ENCODE measurements around the gene BNIP5. TPM values are rescaled to one million over a fixed set of nuclear protein-coding genes. Genes with fewer than 3 reads are reported as not detected.
A peak's percentile ranks its signal among the peaks of the same experiment; 100 is the strongest.

Gene BNIP5
- total RNA-seq, 1 donor from 2014 or later: not detected

- no peak for DNase-seq (ENCODE audit: low read depth)
Observed at GRCh38 chr6:36324191-36324590, 12.5 kb downstream of the BNIP5 start.

- DNase-seq (ENCODE audit: low read depth): no peak
Observed at GRCh38 chr6:36323062-36323461, 13.6 kb downstream of the BNIP5 start.

GRCh38 chr6:36322591-36322990, 14.1 kb downstream of the BNIP5 start:
- DNase-seq (ENCODE audit: low read depth): no peak

- peak; percentile 14 for DNase-seq (ENCODE audit: low read depth)
Observed at GRCh38 chr6:36320475-36320874, 16.2 kb downstream of the BNIP5 start.

DNA sequence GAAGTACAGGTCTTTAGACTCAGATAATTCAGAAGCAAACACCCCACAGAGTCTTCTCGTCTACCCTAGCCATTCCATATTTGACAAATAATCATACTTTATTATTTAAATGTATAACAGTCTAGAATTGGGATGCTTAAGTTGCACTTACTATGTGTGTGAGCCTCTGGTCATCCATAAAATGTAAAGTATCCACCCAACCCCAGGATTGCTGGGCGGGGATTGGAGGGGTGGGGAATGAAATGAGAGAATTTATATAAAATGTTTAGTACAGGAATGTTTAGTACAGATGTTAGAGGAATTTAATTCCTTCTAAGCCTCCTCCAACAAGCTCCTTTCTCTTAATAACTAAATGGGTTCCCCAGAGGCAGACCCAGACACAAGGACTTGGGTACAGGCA, 16.9 kb downstream of the BNIP5 start:
- DNase-seq (ENCODE audit: low read depth): no peak

- DNase-seq (ENCODE audit: low read depth): no peak
Observed at GRCh38 chr6:36319436-36319762, 17.3 kb downstream of the BNIP5 start.

DNA sequence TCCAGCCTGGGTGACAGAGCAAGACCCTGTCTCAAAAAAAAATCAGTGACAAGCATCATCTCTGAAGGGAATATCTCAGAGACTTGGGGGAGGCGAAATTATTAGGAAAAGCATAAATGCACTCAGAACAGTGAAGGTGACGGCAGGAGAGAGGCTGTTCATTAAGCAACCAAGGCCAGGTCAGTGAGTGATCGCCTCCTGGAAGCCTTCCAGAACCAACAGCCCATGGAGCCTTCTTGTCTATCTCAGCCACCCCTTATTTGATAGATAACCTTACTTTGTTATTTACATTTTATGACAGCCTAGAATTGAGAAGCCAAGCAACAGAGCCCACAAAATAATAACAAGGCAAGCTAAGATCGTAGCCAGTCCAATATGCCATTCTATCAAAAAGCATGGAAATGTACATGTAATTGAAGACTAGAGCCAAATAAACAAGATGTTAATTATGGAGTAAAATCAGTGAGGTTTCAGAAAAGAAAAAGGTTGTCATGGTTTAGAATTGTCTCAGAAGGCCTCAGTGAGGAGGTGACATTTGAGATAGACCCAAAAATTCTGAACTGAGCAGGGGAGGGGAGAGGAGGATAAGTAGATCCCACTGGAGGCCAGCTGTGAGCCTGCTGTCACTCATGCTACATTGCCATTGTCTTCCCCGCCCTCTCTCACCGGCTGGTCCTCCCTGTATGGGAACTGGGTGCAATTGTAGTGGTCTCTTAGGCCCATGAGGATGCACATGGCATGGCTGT, 17.8 kb downstream of the BNIP5 start:
- DNase-seq (ENCODE audit: low read depth): no peak

DNA sequence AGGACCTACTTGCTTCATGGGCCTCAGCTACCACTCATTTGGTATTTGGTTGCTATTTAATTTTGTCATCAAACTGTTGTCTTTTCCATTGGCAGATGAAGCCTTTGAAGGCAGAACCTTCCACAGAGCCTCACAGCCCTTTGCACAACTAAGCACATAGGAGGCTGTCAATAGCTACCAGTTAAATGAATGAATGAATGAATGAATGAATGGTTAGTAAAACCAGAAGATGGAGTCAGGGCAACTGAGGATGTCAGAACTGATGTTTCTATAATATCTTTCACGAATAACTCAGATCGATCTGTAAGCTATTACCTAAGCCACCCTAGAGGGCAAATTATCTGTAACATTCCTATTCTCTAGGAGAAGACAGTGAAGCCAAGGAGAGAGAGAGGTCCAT, 19.1 kb downstream of the BNIP5 start:
- no peak for DNase-seq (ENCODE audit: low read depth)

GRCh38 chr6:36315921-36316320, 20.8 kb downstream of the BNIP5 start:
- no peak for DNase-seq (ENCODE audit: low read depth)

DNA sequence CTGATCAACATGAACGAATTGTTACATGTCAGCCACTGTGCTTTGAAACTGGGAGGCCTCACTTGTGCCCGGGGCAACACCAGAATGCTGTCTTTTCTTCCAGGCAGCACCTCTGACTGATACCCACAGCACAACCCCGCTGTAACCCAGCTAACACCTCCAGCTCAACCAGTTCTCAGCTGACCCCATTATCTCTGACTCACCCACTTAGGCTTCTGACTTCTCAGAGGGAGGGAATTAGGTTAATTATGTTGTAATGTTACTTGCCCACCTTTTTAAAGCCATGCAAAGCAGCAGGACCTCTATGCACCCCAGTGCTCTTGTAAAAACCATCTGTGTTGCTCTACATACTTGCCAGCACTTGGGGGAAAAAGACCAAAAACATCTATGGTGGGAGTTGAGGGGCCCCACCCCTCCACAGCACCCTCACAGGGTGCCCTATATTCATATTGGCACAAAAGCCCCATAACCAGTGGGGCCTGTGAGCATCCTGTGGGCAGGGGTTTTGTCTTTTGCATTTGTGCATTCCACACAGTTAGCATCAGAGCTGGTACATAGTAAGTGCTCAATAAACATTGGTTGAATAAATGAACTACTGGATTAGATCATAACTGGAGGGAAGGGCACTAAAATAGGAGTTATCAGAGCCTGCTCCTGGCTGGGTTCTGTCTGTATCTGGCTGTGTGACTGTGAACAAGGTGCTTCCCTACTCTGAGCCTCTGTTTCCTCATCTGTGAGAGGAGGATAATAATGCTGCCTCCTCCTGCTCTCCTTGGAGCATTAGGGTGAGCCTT, 22.3 kb downstream of the BNIP5 start:
- DNase-seq (ENCODE audit: low read depth): no peak

- DNase-seq (ENCODE audit: low read depth): no peak
Observed at GRCh38 chr6:36313649-36313936, 23.1 kb downstream of the BNIP5 start.

DNA sequence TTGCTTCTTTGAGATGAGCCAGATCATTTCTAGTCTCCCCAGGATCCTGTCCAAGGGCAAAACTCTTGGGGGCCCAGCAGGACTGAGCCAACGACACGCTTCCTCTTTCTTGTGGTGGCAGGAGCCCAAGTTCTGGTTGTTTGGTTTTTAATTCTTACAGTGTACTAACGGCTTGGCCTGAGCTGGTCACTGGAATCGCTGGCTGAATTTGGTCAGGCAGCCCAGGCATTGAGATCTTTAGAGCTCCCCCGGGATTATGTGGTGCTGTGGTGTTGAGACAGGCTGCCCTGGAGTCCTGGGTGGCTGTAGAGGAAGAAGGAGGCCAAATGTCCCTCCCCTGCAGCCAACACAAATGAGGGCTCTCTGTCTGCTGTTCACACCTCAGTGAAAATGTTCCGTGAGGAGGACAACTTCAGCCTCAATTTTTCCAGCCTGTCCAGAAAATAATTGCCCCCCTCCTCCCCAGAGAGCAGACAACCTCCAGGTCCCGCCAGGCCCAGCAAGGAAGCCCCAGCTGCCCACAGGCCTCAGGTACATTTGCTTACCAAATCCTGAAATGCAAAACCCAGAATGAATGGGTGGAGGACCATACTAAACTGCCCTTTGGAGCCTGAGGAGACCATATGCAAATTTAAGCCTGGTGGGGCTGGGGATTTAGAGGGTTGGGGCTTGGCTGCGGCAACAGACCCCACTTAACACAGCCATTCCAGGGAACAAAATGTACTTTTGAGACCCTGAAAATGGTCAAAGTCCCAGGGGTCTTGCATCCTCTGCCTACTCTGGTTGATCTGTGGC, 23.6 kb downstream of the BNIP5 start:
- no peak for DNase-seq (ENCODE audit: low read depth)

- DNase-seq (ENCODE audit: low read depth): no peak
Observed at GRCh38 chr6:36309900-36310299, 26.8 kb downstream of the BNIP5 start.

DNA sequence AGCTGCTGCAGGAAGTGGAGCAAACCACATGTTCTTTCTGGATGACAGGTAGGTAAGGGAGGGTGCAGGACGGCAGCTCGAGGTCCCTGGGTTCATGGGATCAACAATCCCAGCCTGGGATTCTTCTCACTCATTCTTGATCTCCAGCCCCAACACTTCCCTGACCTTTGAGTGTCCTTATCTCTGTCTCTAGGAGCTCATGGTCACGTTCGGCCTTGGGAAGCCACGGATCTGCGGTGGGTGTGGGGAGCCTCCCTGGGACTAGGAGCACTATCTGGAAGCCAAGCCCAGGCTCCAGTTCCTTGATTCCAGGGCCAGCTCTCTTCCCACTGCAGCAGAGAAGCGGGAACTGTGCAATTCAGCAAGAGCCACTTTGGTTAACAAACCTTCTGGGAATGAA, 27.5 kb downstream of the BNIP5 start:
- no peak for DNase-seq (ENCODE audit: low read depth)

GRCh38 chr6:36308514-36308913, 28.2 kb downstream of the BNIP5 start:
- DNase-seq (ENCODE audit: low read depth): no peak

DNA sequence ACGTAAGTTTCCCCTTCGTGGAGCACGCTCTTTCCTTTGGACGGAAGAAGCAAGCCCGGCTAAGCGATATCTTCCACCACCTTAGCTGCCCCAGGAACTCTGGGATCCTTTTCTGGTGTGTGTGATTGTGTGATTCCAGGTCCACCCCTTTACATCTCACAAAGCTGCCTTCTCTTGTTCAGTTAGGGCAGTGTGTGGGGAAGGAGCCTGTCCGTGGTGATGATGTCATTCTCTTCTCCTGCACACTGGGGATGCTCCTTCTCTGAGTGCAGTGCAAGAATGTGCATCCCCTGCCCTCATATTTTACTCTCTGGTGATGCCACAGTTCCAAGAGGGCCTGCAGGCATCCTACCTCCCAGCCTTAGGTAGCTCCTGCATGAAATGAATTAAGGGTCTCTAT, 30.3 kb downstream of the BNIP5 start:
- no peak for DNase-seq (ENCODE audit: low read depth)

DNA sequence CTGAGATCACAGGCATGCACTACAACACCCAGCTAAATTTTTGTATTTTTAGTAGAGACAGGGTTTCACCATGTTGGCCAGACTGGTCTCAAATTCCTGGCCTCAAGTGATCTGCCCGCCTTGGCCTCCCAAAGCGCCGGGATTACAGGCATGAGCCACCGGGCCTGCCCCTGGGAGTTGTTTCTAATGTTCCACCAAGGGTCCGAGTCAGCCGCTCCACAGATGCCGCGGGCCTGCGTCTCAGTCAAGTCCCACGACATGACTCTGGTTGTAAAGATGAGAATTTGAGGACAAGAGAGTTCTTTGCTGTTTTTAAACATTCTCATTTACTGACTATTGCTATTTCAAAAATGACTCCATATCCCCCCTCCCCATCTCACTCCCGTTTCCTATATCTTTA, 30.8 kb downstream of the BNIP5 start:
- DNase-seq (ENCODE audit: low read depth): no peak

GRCh38 chr6:36302227-36302976, 34.3 kb downstream of the BNIP5 start:
- peak; percentile 88 for DNase-seq (ENCODE audit: low read depth)

DNA sequence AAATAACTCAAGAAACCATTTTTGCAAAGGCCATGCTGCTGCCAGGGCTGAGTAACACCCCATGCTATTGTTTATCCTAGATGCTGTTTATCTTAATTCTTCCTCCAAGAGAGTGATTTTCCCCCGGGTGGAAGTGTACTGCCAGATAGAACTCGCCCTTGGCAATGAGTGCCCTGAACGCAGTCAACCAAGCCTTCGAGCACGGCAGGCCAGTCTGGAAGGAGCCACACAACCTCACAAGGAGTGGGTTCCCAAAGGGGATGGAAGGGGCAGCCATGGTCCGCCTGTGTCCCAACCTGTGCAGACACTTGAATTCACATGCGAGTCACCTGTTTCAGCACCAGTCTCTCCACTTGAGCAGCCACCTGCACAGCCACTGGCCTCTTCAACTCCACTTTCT, 34.9 kb downstream of the BNIP5 start:
- DNase-seq (ENCODE audit: low read depth): no peak

DNA sequence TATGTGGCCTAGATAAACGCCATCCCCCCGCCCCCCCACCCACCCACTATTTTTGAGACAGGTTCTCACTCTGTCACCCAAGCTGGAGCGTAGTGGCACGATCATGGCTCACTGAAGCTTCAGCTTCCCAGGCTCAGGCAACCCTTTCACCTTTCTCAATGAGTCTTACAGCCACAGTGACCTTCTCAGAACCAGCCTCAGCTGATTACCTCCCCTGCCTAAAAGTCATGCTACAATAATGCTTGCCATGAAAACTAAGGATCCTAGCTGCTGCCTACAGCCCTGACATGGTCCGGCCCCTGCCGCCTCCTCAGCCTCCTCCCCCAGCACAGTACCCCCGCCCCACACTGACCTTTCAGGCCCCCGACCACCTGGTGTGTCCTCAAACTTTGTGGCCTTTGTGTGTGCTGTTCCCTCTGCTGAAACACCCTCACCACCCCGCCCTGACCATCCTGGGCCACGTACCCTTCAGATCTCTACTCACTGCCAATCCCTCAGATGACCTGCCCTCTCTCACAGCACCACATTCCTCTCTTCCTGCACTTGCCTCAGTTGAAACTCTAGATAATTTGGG, 35.5 kb downstream of the BNIP5 start:
- DNase-seq (ENCODE audit: low read depth): no peak

DNA sequence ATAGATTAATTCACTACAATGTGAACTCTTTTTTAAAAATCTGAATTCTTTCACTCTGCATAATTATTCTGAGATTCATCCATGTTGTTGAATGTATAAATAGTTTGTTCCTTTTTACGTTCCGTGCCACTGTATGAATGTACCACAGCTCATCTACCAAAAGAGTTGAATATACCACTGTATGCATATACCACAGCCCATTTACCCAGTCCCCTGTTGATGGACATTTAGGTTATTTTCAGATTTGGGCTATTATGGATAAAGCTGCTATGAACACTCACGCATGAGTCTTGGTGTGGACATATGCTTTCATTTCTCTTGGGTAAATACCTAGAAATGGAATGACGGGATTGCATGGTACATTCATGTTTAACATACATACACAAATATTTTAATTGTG, 38.7 kb downstream of the BNIP5 start:
- DNase-seq (ENCODE audit: low read depth): no peak
